ENCODE data around the gene TENM3.
"Not testable (repeated sequence)": the region's sequence is repeated elsewhere in the genome, so short reads cannot be mapped to it uniquely, and the experiment has no call there.

TENM3 gene

GRCh38 chr4:182243204-182243603 lies at the start of gene TENM3:
Gene TENM3 (plus strand): TSS chr4:182243402. CDS start chr4:182324021, 80,619 bp downstream.
- DNase-seq = not testable (repeated sequence)

GRCh38 chr4:182194091-182194824 lies 48.9 kb upstream of the TENM3 start:
- no peak for DNase-seq

GRCh38 chr4:182197611-182198010 lies 45.6 kb upstream of the TENM3 start:
- DNase-seq = no peak

GRCh38 chr4:182201871-182202270 lies 41.3 kb upstream of the TENM3 start:
- no peak for DNase-seq

- no peak for DNase-seq
Measured at GRCh38 chr4:182202650-182203049, 40.6 kb upstream of the TENM3 start.

GRCh38 chr4:182203872-182204411 lies 39.3 kb upstream of the TENM3 start:
- DNase-seq = no peak

- no peak for DNase-seq
Measured at GRCh38 chr4:182205306-182205705, 37.9 kb upstream of the TENM3 start.

GRCh38 chr4:182206266-182206665 lies 36.9 kb upstream of the TENM3 start:
- no peak for DNase-seq

- DNase-seq = no peak
Measured at GRCh38 chr4:182206916-182207315, 36.3 kb upstream of the TENM3 start.

- no peak for DNase-seq
Measured at GRCh38 chr4:182207830-182208396, 35.3 kb upstream of the TENM3 start.

GRCh38 chr4:182208526-182209050 lies 34.6 kb upstream of the TENM3 start:
- no peak for DNase-seq

GRCh38 chr4:182212211-182212761 lies 30.9 kb upstream of the TENM3 start:
- no peak for DNase-seq

GRCh38 chr4:182213004-182213403 lies 30.2 kb upstream of the TENM3 start:
- no peak for DNase-seq

GRCh38 chr4:182215148-182215547 lies 28.1 kb upstream of the TENM3 start:
- no peak for DNase-seq

- no peak for DNase-seq
Measured at GRCh38 chr4:182216005-182216404, 27.2 kb upstream of the TENM3 start.

GRCh38 chr4:182219411-182220056 lies 23.7 kb upstream of the TENM3 start:
- no peak for DNase-seq

GRCh38 chr4:182221987-182222386 lies 21.2 kb upstream of the TENM3 start:
- DNase-seq = no peak

- DNase-seq = no peak
Measured at GRCh38 chr4:182222766-182223165, 20.4 kb upstream of the TENM3 start.

- no peak for DNase-seq
Measured at GRCh38 chr4:182223708-182224107, 19.5 kb upstream of the TENM3 start.

- no peak for DNase-seq
Measured at GRCh38 chr4:182224192-182224850, 18.9 kb upstream of the TENM3 start.

GRCh38 chr4:182225257-182225852 lies 17.8 kb upstream of the TENM3 start:
- no peak for DNase-seq

GRCh38 chr4:182227611-182228010 lies 15.6 kb upstream of the TENM3 start:
- DNase-seq = no peak
